CD14-positive monocyte (primary cell): ENCODE data around the gene LORICRIN. TPM values are rescaled to one million over a fixed set of nuclear protein-coding genes. Genes with fewer than 3 reads are reported as not detected.

Experiments used
- DNase-seq, 3 donors: peaks; one replicate each; pipeline ENCODE4 v3.0.0-alpha.2; 2011 to 2022
- H2AFZ ChIP-seq: 2 replicates; pipeline ENCODE4 v1.6.0; 2012; ENCODE audit warnings: mild to moderate bottlenecking, low read depth, low read length, inconsistent platforms; ENCODE audit not compliant: insufficient read depth, poor library complexity, severe bottlenecking
- H3K27ac ChIP-seq, 2 donors: 1 replicate in 1 of 2; 2 replicates in 1 of 2; pipeline ENCODE4 v1.5.1; 2012 to 2013; ENCODE audit warnings: low read length in 2 of 2, control low read depth in 1 of 2, inconsistent platforms in 1 of 2, low read depth in 1 of 2, mild to moderate bottlenecking in 1 of 2
- H3K27me3 ChIP-seq, 2 donors: one replicate each; pipeline versions ENCODE4 v1.6.0 to v1.6.1; 2011 to 2013; ENCODE audit warnings: low read length in 2 of 2; ENCODE audit not compliant: control insufficient read depth in 2 of 2, insufficient read depth in 2 of 2
- H3K36me3 ChIP-seq, 2 donors: replicated peaks in 1 of 2; 1 replicate in 1 of 2; 2 replicates in 1 of 2; pipeline versions ENCODE4 v1.5.1 to v1.6.1; 2012 to 2013; ENCODE audit warnings: low read length in 2 of 2, control low read depth in 1 of 2, inconsistent platforms in 1 of 2, mild to moderate bottlenecking in 1 of 2; ENCODE audit not compliant: insufficient read depth in 2 of 2, control insufficient read depth in 1 of 2
- H3K4me1 ChIP-seq, 2 donors: 1 replicate in 1 of 2; 2 replicates in 1 of 2; pipeline versions ENCODE4 v1.5.1 to v1.6.1; 2012 to 2013; ENCODE audit warnings: low read length in 2 of 2, control low read depth in 1 of 2, inconsistent platforms in 1 of 2, mild to moderate bottlenecking in 1 of 2, moderate library complexity in 1 of 2; ENCODE audit not compliant: insufficient read depth in 2 of 2, control insufficient read depth in 1 of 2
- H3K4me2 ChIP-seq: replicated peaks from 2 replicates; pipeline ENCODE3; 2012; ENCODE audit warnings: low read length, moderate library complexity, mild to moderate bottlenecking; ENCODE audit not compliant: poor library complexity, severe bottlenecking; ENCODE audit errors: extremely low read depth
- H3K4me3 ChIP-seq, 3 experiments: fragments of 200-600 bp in 1 of 3; sonication (generic) in 1 of 3; replicated peaks in 1 of 3; 1 replicate in 2 of 3; 2 replicates in 1 of 3; pipeline ENCODE4 v1.5.1; 2011 to 2013; ENCODE audit warnings: low read length in 3 of 3, mild to moderate bottlenecking in 3 of 3, control low read depth in 2 of 3, low read depth in 2 of 3, inconsistent platforms in 1 of 3, moderate library complexity in 1 of 3
- H3K79me2 ChIP-seq: 2 replicates; pipeline ENCODE4 v1.6.0; 2012; ENCODE audit warnings: mild to moderate bottlenecking, control low read depth, inconsistent platforms, low read length, moderate library complexity; ENCODE audit not compliant: insufficient read depth
- H3K9ac ChIP-seq: 2 replicates; pipeline ENCODE4 v1.6.0; 2017; ENCODE audit warnings: low read length, mild to moderate bottlenecking; ENCODE audit not compliant: insufficient read depth, poor library complexity, severe bottlenecking
- H3K9me3 ChIP-seq, 2 donors: replicated peaks in 1 of 2; 1 replicate in 1 of 2; 2 replicates in 1 of 2; pipeline versions ENCODE4 v1.5.1 to v1.6.1; 2012 to 2013; ENCODE audit warnings: low read length in 2 of 2, control low read depth in 1 of 2; ENCODE audit not compliant: control insufficient read depth in 1 of 2, insufficient read depth in 1 of 2
- H4K20me1 ChIP-seq: 2 replicates; pipeline ENCODE4 v1.6.0; 2012; ENCODE audit warnings: mild to moderate bottlenecking, low read length, control low read depth, moderate library complexity; ENCODE audit not compliant: insufficient read depth
- H3K27ac Mint-ChIP-seq, 7 donors: one replicate each; pipeline ENCODE4 v1.8.0; 2020; ENCODE audit warnings: mild to moderate bottlenecking in 7 of 7, mixed read lengths in 7 of 7, moderate library complexity in 6 of 7, inconsistent platforms in 2 of 7
- H3K27me3 Mint-ChIP-seq, 3 donors: one replicate each; pipeline ENCODE4 v1.8.0; 2021 to 2022; ENCODE audit warnings: low read depth in 3 of 3, mild to moderate bottlenecking in 3 of 3, mixed read lengths in 3 of 3, moderate library complexity in 3 of 3, inconsistent platforms in 1 of 3
- H3K36me3 Mint-ChIP-seq, 2 donors: one replicate each; pipeline ENCODE4 v1.8.0; 2020; ENCODE audit warnings: mixed read lengths in 2 of 2, inconsistent platforms in 1 of 2, mild to moderate bottlenecking in 1 of 2
- H3K4me1 Mint-ChIP-seq: one replicate; pipeline ENCODE4 v1.8.0; 2020; ENCODE audit warnings: mild to moderate bottlenecking, mixed read lengths
- H3K4me3 Mint-ChIP-seq, 2 donors: one replicate each; pipeline ENCODE4 v1.8.0; 2020; ENCODE audit warnings: mild to moderate bottlenecking in 2 of 2, mixed read lengths in 2 of 2, moderate library complexity in 1 of 2
- H3K9me3 Mint-ChIP-seq, 7 donors: one replicate each; pipeline ENCODE4 v1.8.0; 2020 to 2022; ENCODE audit warnings: mixed read lengths in 7 of 7, mild to moderate bottlenecking in 6 of 7, moderate library complexity in 6 of 7, inconsistent platforms in 2 of 7
- whole genome bisulfite sequencing: methylation state at CpG from one replicate; pipeline ENCODE4 v1.1.5; 2013; ENCODE audit warnings: missing lambda C conversion rate; ENCODE audit not compliant: insufficient coverage; 5-methylcytosine and 5-hydroxymethylcytosine counted together
- intact Hi-C, 2 donors: fragments of 100-400 bp; cut with micrococcal nuclease; formaldehyde crosslinking; loops; one replicate each; pipeline versions ENCODE4 v1.15.0 to v1.15.1; 2023
- polyA plus RNA-seq, 3 donors: library from polyadenylated mRNA; depleted of rRNA in 1 of 3; unstranded in 2 of 3; stranded (reverse) in 1 of 3; fragments of 300-500 nt in 2 of 3; fragments of >200 nt in 1 of 3; fragmentation: Illumina TruSeq in 2 of 3; gene quantifications; 1 replicate in 2 of 3; 2 replicates in 1 of 3; pipeline ENCODE4 v1.2.3, GENCODE V29; 2012 to 2021
- TF ChIP-seq, protein P1 (sequence below): fragments of 200-600 bp; IDR thresholded peaks from one replicate; pipeline ENCODE4 v1.8.0; 2022; ENCODE audit warnings: antibody characterized with exemption, mild to moderate bottlenecking

The LORICRIN gene
- polyA plus RNA-seq, 3 donors, result not detected

- Mint-ChIP-seq H3K9me3 (peaks cover 0 to 1% (median 0%) of the 10 kb centered on the region in 7 donors), H3K27ac (peak overlapping the region in 2 of 7 donors; percentile 3 to 33), H3K4me1 (no peaks in the 10 kb centered on the region), H3K36me3 (no peaks in the 10 kb centered on the region), H3K27me3 (peaks cover 7 to 26% (median 11%) of the 10 kb centered on the region in 3 donors), H3K4me3 (no peak overlapping the region)
- Histone ChIP-seq H3K27ac (no peak overlapping the region), H3K9me3 (no peaks in the 10 kb centered on the region), H2AFZ (no peak overlapping the region), H3K36me3 (no peaks in the 10 kb centered on the region), H3K79me2 (no peaks in the 10 kb centered on the region), H3K27me3 (peaks cover 7 to 10% of the 10 kb centered on the region in 2 donors), H3K4me3 (no peak overlapping the region), H3K4me2 (no peak overlapping the region), H3K9ac (no peak overlapping the region), H3K4me1 (no peaks in the 10 kb centered on the region), H4K20me1 (no peaks in the 10 kb centered on the region)
- TF ChIP-seq, protein P1, sequence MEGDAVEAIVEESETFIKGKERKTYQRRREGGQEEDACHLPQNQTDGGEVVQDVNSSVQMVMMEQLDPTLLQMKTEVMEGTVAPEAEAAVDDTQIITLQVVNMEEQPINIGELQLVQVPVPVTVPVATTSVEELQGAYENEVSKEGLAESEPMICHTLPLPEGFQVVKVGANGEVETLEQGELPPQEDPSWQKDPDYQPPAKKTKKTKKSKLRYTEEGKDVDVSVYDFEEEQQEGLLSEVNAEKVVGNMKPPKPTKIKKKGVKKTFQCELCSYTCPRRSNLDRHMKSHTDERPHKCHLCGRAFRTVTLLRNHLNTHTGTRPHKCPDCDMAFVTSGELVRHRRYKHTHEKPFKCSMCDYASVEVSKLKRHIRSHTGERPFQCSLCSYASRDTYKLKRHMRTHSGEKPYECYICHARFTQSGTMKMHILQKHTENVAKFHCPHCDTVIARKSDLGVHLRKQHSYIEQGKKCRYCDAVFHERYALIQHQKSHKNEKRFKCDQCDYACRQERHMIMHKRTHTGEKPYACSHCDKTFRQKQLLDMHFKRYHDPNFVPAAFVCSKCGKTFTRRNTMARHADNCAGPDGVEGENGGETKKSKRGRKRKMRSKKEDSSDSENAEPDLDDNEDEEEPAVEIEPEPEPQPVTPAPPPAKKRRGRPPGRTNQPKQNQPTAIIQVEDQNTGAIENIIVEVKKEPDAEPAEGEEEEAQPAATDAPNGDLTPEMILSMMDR, result no peak
- 46% methylated on average over 1 of the region's 2 CpGs for WGBS
- intact Hi-C loops, result no loop called here
- no peak for DNase-seq
Observed at GRCh38 chr1:153251087-153251486, 8.4 kb upstream of the LORICRIN start.

DNA sequence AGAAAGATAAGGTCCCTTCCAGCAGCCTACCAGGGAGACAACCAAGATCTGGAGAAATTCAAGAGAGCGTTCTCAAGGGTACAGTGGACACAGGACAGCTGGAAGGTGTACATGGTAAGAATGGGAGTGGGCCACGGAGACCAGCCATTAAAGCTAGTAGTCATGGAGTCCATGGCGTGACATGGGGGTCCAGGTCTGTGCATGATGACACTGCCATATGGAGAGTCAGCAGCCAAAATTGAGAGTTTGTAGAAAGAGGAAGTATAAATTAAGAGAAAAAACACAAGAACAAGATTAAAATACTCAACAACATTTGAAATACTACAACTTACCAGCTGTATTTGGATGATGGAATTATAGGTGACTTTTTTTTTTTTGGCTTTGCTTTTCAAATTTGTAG, 7.9 kb upstream of the LORICRIN start:
- H3K27ac ChIP-seq, result no peak overlapping the region
- DNase-seq, result no peak
- H3K4me2 ChIP-seq, result no peak overlapping the region
- no peaks in the 10 kb centered on the region for H3K36me3 ChIP-seq
- H3K9me3 ChIP-seq, result no peaks in the 10 kb centered on the region
- peaks cover 0 to 1% (median 0%) of the 10 kb centered on the region in 7 donors for H3K9me3 Mint-ChIP-seq
- H3K27me3 Mint-ChIP-seq, result peaks cover 4 to 23% (median 11%) of the 10 kb centered on the region in 3 donors
- TF ChIP-seq, protein P1, result no peak
- H3K4me1 Mint-ChIP-seq, result no peaks in the 10 kb centered on the region
- H3K79me2 ChIP-seq, result no peaks in the 10 kb centered on the region
- no peak overlapping the region for H3K4me3 Mint-ChIP-seq
- no peak overlapping the region for H3K4me3 ChIP-seq
- no peaks in the 10 kb centered on the region for H4K20me1 ChIP-seq
- peak overlapping the region in 1 of 7 donors; percentile 18 for H3K27ac Mint-ChIP-seq
- no peaks in the 10 kb centered on the region for H3K4me1 ChIP-seq
- peaks cover 7 to 10% of the 10 kb centered on the region in 2 donors for H3K27me3 ChIP-seq
- 94% methylated on average over 2 of the region's 3 CpGs for WGBS
- H3K9ac ChIP-seq, result no peak overlapping the region
- no peak overlapping the region for H2AFZ ChIP-seq
- intact Hi-C loops, result no loop called here
- no peaks in the 10 kb centered on the region for H3K36me3 Mint-ChIP-seq
